Prostate gland (tissue), 2 donors: ENCODE results near the gene MEIS2. TPM values are rescaled to one million over a fixed set of nuclear protein-coding genes. Genes with fewer than 3 reads are reported as not detected.

Source experiments
- DNase-seq: peaks from one replicate; pipeline ENCODE4 v3.0.0-alpha.2; 2019; ENCODE audit warnings: low spot score
- H3K27ac ChIP-seq, 2 donors: fragments of 200-600 bp; sonication (generic); 2 replicates each; pipeline ENCODE4 v1.5.1; 2017 to 2019
- H3K27me3 ChIP-seq: fragments of 200-600 bp; sonication (generic); replicated peaks from 2 replicates; pipeline ENCODE4 v1.5.1; 2019; ENCODE audit not compliant: insufficient read depth
- H3K36me3 ChIP-seq, 2 donors: fragments of 200-600 bp; sonication (generic); 1 replicate in 1 of 2; 2 replicates in 1 of 2; pipeline versions ENCODE4 v1.5.1 to v1.8.1; 2017 to 2019
- H3K4me1 ChIP-seq: fragments of 200-600 bp; sonication (generic); replicated peaks from 2 replicates; pipeline ENCODE4 v1.5.1; 2019
- H3K4me3 ChIP-seq, 2 donors: fragments of 200-600 bp; sonication (generic); 2 replicates each; pipeline ENCODE4 v1.5.1; 2017 to 2019
- H3K9me3 ChIP-seq: fragments of 200-600 bp; sonication (generic); 2 replicates; pipeline ENCODE4 v1.5.1; 2017
- POLR2A ChIP-seq: fragments of 450-650 bp; IDR thresholded peaks from one replicate; pipeline ENCODE4 v1.6.1; 2016; ENCODE audit warnings: antibody characterized with exemption, mild to moderate bottlenecking
- POLR2AphosphoS5 ChIP-seq: sonication (generic); formaldehyde crosslinking; IDR thresholded peaks from one replicate; pipeline ENCODE4 v1.6.1; 2017; ENCODE audit warnings: antibody characterized with exemption
- WGBS: methylation state at CpG from one replicate; pipeline ENCODE4 v1.1.5; 2018; 5-methylcytosine and 5-hydroxymethylcytosine counted together
- intact Hi-C: fragments of 100-400 bp; cut with DNase I; formaldehyde crosslinking; loops from one replicate; pipeline ENCODE4 v1.14.2; 2022
- total RNA-seq, 2 donors: library from RNA; depleted of rRNA; stranded (reverse); fragments of >200 nt; gene quantifications; one replicate each; pipeline ENCODE4 v1.1.0, GENCODE V29; 2016
- TF ChIP-seq, protein P1 (sequence below), 4 experiments: fragments of 200-600 bp in 2 of 4; fragments of 450-650 bp in 2 of 4; sonication (generic) in 2 of 4; IDR thresholded peaks; 1 replicate in 3 of 4; 2 replicates in 1 of 4; pipeline ENCODE4 v1.5.1; 2016 to 2019; ENCODE audit warnings: antibody characterized with exemption in 4 of 4, mild to moderate bottlenecking in 2 of 4, moderate library complexity in 2 of 4

The MEIS2 gene
- total RNA-seq, 2 donors from 2014 or later, result 53.4 to 73.2 TPM

DNA sequence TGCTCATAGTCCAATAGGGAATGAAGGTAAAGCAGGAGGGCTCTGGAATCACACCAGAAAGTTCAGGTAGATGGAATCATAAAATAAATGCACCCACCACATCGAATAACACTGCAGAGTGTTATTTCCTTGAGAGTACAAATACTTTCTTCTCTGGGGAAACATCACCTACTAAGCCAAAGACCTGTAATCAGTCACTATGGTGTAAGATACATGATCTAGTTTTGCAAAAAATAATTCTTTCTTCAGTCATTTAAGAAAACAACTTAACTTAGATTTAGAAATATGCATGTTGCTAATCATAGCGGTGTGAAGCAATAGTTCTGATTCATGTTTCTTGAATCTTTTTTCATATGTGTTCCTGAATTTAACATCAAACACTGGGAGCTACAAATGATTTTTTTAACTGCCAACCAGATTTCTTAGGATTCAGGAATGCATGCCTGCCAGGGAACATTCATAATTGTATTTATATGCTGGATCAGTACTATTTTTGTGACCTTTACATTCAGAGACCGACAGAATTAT is 40.2 kb upstream of the MEIS2 start:
- intact Hi-C loops, result loop anchor here (10.0 kb wide), 1 partner anchor 744 kb away; no protein-coding TSS in a partner anchor
- no peaks in the 10 kb centered on the region for H3K9me3 ChIP-seq
- no peaks in the 10 kb centered on the region for H3K4me1 ChIP-seq
- H3K36me3 ChIP-seq, result no peaks in the 10 kb centered on the region
- WGBS, result 77% methylated on average over 3 of the region's 3 CpGs
- H3K27ac ChIP-seq, result no peak overlapping the region
- H3K4me3 ChIP-seq, result no peak overlapping the region
- no peak for DNase-seq
- no peaks in the 10 kb centered on the region for H3K27me3 ChIP-seq
- TF ChIP-seq POLR2A, result no peak
- TF ChIP-seq POLR2AphosphoS5, result no peak
- TF ChIP-seq, protein P1, sequence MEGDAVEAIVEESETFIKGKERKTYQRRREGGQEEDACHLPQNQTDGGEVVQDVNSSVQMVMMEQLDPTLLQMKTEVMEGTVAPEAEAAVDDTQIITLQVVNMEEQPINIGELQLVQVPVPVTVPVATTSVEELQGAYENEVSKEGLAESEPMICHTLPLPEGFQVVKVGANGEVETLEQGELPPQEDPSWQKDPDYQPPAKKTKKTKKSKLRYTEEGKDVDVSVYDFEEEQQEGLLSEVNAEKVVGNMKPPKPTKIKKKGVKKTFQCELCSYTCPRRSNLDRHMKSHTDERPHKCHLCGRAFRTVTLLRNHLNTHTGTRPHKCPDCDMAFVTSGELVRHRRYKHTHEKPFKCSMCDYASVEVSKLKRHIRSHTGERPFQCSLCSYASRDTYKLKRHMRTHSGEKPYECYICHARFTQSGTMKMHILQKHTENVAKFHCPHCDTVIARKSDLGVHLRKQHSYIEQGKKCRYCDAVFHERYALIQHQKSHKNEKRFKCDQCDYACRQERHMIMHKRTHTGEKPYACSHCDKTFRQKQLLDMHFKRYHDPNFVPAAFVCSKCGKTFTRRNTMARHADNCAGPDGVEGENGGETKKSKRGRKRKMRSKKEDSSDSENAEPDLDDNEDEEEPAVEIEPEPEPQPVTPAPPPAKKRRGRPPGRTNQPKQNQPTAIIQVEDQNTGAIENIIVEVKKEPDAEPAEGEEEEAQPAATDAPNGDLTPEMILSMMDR (IDR thresholded peaks at IDR 0.05), result no peak

DNA sequence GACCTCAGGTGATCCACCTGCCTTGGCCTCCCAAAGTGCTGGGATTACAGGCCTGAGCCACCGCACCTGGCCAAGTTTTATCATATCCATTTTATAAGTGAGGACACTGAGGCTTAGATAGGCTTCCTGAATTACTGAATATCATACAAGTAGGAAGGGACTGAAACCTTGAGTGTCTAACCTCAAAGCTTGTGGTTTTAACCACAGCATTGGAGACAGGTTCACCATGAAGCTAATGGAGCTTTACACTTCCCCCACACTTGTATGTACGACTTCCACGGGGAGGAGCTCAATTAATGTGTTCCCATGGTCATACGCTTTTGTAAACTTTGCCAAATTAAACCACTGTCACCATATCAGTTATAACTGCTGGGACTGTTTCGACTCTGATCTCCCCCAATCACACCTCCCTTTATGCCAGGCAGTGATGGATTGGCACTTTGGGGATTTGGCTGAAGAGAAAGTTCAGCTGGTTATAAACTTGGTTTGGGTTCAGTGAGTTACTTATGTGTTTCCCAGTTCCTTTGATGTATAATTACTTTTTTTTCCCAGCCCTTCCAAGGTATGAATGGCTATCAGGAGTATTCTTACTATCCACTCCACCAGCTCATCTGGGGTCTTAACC is 38.4 kb upstream of the MEIS2 start:
- WGBS, result 74% methylated on average over 5 of the region's 5 CpGs
- no peaks in the 10 kb centered on the region for H3K4me1 ChIP-seq
- no peak overlapping the region for H3K4me3 ChIP-seq
- H3K27ac ChIP-seq, result no peak overlapping the region
- no peaks in the 10 kb centered on the region for H3K9me3 ChIP-seq
- H3K27me3 ChIP-seq, result no peaks in the 10 kb centered on the region
- intact Hi-C loops, result loop anchor here (10.0 kb wide), 3 partner anchors 494 to 1384 kb away; no protein-coding TSS in a partner anchor
- DNase-seq, result no peak
- H3K36me3 ChIP-seq, result no peaks in the 10 kb centered on the region
- TF ChIP-seq POLR2AphosphoS5 (no peak), POLR2A (no peak)
- TF ChIP-seq, protein P1 (IDR thresholded peaks at IDR 0.05), result no peak

DNA sequence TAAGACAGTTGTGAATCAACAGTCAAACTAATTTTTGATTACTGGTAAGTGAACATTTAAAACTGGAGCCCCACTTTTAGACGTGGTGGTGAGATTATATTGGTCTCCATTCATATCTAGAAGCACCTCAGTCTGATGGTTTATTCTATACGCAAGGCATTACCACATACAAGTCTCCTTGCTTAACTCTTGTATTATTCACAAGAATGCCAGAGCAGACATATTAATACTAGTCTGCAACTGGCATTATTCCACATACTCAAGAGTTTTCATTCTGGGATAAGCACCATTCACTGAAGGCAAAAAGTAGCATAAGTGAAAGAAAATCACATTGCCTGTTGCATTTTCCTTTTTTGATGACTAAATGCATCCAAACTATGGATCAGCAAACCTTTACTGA is 36.9 kb upstream of the MEIS2 start:
- H3K4me3 ChIP-seq, result no peak overlapping the region
- WGBS, result 70% methylated on average over 2 of the region's 2 CpGs
- TF ChIP-seq POLR2A (no peak), POLR2AphosphoS5 (no peak)
- TF ChIP-seq, protein P1 (IDR thresholded peaks at IDR 0.05), result no peak
- H3K36me3 ChIP-seq, result no peaks in the 10 kb centered on the region
- no peaks in the 10 kb centered on the region for H3K9me3 ChIP-seq
- H3K4me1 ChIP-seq, result no peaks in the 10 kb centered on the region
- no peaks in the 10 kb centered on the region for H3K27me3 ChIP-seq
- intact Hi-C loops, result loop anchor here (10.0 kb wide), 3 partner anchors 492 to 1382 kb away; no protein-coding TSS in a partner anchor
- no peak for DNase-seq
- H3K27ac ChIP-seq, result no peak overlapping the region

DNA sequence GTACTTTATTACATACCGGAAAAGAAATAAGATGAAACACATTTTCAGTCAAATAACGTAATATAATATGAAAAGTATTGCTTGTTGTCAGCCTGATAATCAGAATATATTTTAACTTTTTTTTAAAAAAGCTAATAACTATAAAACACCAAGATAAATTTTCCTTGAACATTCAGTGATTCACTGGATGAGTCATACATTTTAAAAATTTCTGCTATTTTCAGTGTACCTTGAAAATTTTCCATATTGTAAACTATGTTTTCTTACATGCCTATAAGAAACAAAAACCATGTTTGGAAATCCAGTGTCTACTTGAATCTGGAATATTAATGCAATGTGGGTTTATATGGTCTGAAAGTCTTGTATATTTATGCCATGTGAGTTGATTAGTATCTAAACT is 36.3 kb upstream of the MEIS2 start:
- H3K36me3 ChIP-seq, result no peaks in the 10 kb centered on the region
- H3K9me3 ChIP-seq, result no peaks in the 10 kb centered on the region
- H3K27ac ChIP-seq, result no peak overlapping the region
- no peak for DNase-seq
- H3K4me3 ChIP-seq, result no peak overlapping the region
- TF ChIP-seq POLR2AphosphoS5 (no peak), POLR2A (no peak)
- TF ChIP-seq, protein P1 (IDR thresholded peaks at IDR 0.05), result no peak
- no peaks in the 10 kb centered on the region for H3K27me3 ChIP-seq
- 92% methylated on average over 2 of the region's 2 CpGs for WGBS
- intact Hi-C loops, result loop anchor here (10.0 kb wide), 3 partner anchors 492 to 1382 kb away; no protein-coding TSS in a partner anchor
- H3K4me1 ChIP-seq, result no peaks in the 10 kb centered on the region

DNA sequence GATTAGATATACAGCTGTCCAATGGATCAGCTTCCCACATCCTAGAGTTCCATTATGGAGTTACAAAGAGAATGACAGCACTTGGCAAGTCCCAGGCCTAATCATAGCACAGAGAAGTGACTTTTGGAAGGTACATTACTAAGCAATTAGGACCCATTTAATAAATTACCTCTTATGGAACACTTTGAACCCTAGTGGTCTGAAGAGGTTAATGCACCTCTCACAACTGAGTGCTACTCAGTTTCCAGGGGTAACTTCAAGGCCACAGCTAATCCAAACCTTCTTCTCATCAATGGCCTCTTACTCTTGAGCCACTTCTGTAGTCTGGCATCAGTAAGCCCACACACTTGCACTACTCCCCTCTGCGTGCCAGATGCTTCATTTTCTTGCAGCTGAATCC is 34.9 kb upstream of the MEIS2 start:
- H3K27me3 ChIP-seq, result no peaks in the 10 kb centered on the region
- no peak for DNase-seq
- H3K4me3 ChIP-seq, result no peak overlapping the region
- WGBS, result 88% methylated on average over 1 of the region's 1 CpG
- H3K4me1 ChIP-seq, result no peaks in the 10 kb centered on the region
- intact Hi-C loops, result loop anchor here (2.0 to 10.0 kb wide), 4 partner anchors 252 to 1380 kb away; no protein-coding TSS in a partner anchor
- TF ChIP-seq, protein P1 (IDR thresholded peaks at IDR 0.05), result peak in 1 of 4 experiments; percentile 7
- TF ChIP-seq POLR2A (no peak), POLR2AphosphoS5 (no peak)
- no peaks in the 10 kb centered on the region for H3K36me3 ChIP-seq
- no peak overlapping the region for H3K27ac ChIP-seq
- no peaks in the 10 kb centered on the region for H3K9me3 ChIP-seq
